CD14-positive monocyte (primary cell): Measurements from ENCODE around the gene NOP10. TPM values are rescaled to one million over a fixed set of nuclear protein-coding genes. Genes with fewer than 3 reads are reported as not detected.

Source experiments
- DNase-seq, 3 donors: peaks; one replicate each; pipeline ENCODE4 v3.0.0-alpha.2; 2011 to 2022
- H2AFZ ChIP-seq: 2 replicates; pipeline ENCODE4 v1.6.0; 2012; ENCODE audit warnings: mild to moderate bottlenecking, low read depth, low read length, inconsistent platforms; ENCODE audit not compliant: insufficient read depth, poor library complexity, severe bottlenecking
- H3K27ac ChIP-seq, 2 donors: 1 replicate in 1 of 2; 2 replicates in 1 of 2; pipeline ENCODE4 v1.5.1; 2012 to 2013; ENCODE audit warnings: low read length in 2 of 2, control low read depth in 1 of 2, inconsistent platforms in 1 of 2, low read depth in 1 of 2, mild to moderate bottlenecking in 1 of 2
- H3K27me3 ChIP-seq, 2 donors: one replicate each; pipeline versions ENCODE4 v1.6.0 to v1.6.1; 2011 to 2013; ENCODE audit warnings: low read length in 2 of 2; ENCODE audit not compliant: control insufficient read depth in 2 of 2, insufficient read depth in 2 of 2
- H3K36me3 ChIP-seq, 2 donors: replicated peaks in 1 of 2; 1 replicate in 1 of 2; 2 replicates in 1 of 2; pipeline versions ENCODE4 v1.5.1 to v1.6.1; 2012 to 2013; ENCODE audit warnings: low read length in 2 of 2, control low read depth in 1 of 2, inconsistent platforms in 1 of 2, mild to moderate bottlenecking in 1 of 2; ENCODE audit not compliant: insufficient read depth in 2 of 2, control insufficient read depth in 1 of 2
- H3K4me1 ChIP-seq, 2 donors: 1 replicate in 1 of 2; 2 replicates in 1 of 2; pipeline versions ENCODE4 v1.5.1 to v1.6.1; 2012 to 2013; ENCODE audit warnings: low read length in 2 of 2, control low read depth in 1 of 2, inconsistent platforms in 1 of 2, mild to moderate bottlenecking in 1 of 2, moderate library complexity in 1 of 2; ENCODE audit not compliant: insufficient read depth in 2 of 2, control insufficient read depth in 1 of 2
- H3K4me2 ChIP-seq: replicated peaks from 2 replicates; pipeline ENCODE3; 2012; ENCODE audit warnings: low read length, moderate library complexity, mild to moderate bottlenecking; ENCODE audit not compliant: poor library complexity, severe bottlenecking; ENCODE audit errors: extremely low read depth
- H3K4me3 ChIP-seq, 3 experiments: fragments of 200-600 bp in 1 of 3; sonication (generic) in 1 of 3; replicated peaks in 1 of 3; 1 replicate in 2 of 3; 2 replicates in 1 of 3; pipeline ENCODE4 v1.5.1; 2011 to 2013; ENCODE audit warnings: low read length in 3 of 3, mild to moderate bottlenecking in 3 of 3, control low read depth in 2 of 3, low read depth in 2 of 3, inconsistent platforms in 1 of 3, moderate library complexity in 1 of 3
- H3K79me2 ChIP-seq: 2 replicates; pipeline ENCODE4 v1.6.0; 2012; ENCODE audit warnings: mild to moderate bottlenecking, control low read depth, inconsistent platforms, low read length, moderate library complexity; ENCODE audit not compliant: insufficient read depth
- H3K9ac ChIP-seq: 2 replicates; pipeline ENCODE4 v1.6.0; 2017; ENCODE audit warnings: low read length, mild to moderate bottlenecking; ENCODE audit not compliant: insufficient read depth, poor library complexity, severe bottlenecking
- H3K9me3 ChIP-seq, 2 donors: replicated peaks in 1 of 2; 1 replicate in 1 of 2; 2 replicates in 1 of 2; pipeline versions ENCODE4 v1.5.1 to v1.6.1; 2012 to 2013; ENCODE audit warnings: low read length in 2 of 2, control low read depth in 1 of 2; ENCODE audit not compliant: control insufficient read depth in 1 of 2, insufficient read depth in 1 of 2
- H4K20me1 ChIP-seq: 2 replicates; pipeline ENCODE4 v1.6.0; 2012; ENCODE audit warnings: mild to moderate bottlenecking, low read length, control low read depth, moderate library complexity; ENCODE audit not compliant: insufficient read depth
- H3K27ac Mint-ChIP-seq, 7 donors: one replicate each; pipeline ENCODE4 v1.8.0; 2020; ENCODE audit warnings: mild to moderate bottlenecking in 7 of 7, mixed read lengths in 7 of 7, moderate library complexity in 6 of 7, inconsistent platforms in 2 of 7
- H3K27me3 Mint-ChIP-seq, 3 donors: one replicate each; pipeline ENCODE4 v1.8.0; 2021 to 2022; ENCODE audit warnings: low read depth in 3 of 3, mild to moderate bottlenecking in 3 of 3, mixed read lengths in 3 of 3, moderate library complexity in 3 of 3, inconsistent platforms in 1 of 3
- H3K36me3 Mint-ChIP-seq, 2 donors: one replicate each; pipeline ENCODE4 v1.8.0; 2020; ENCODE audit warnings: mixed read lengths in 2 of 2, inconsistent platforms in 1 of 2, mild to moderate bottlenecking in 1 of 2
- H3K4me1 Mint-ChIP-seq: one replicate; pipeline ENCODE4 v1.8.0; 2020; ENCODE audit warnings: mild to moderate bottlenecking, mixed read lengths
- H3K4me3 Mint-ChIP-seq, 2 donors: one replicate each; pipeline ENCODE4 v1.8.0; 2020; ENCODE audit warnings: mild to moderate bottlenecking in 2 of 2, mixed read lengths in 2 of 2, moderate library complexity in 1 of 2
- H3K9me3 Mint-ChIP-seq, 7 donors: one replicate each; pipeline ENCODE4 v1.8.0; 2020 to 2022; ENCODE audit warnings: mixed read lengths in 7 of 7, mild to moderate bottlenecking in 6 of 7, moderate library complexity in 6 of 7, inconsistent platforms in 2 of 7
- WGBS: methylation state at CpG from one replicate; pipeline ENCODE4 v1.1.5; 2013; ENCODE audit warnings: missing lambda C conversion rate; ENCODE audit not compliant: insufficient coverage; 5-methylcytosine and 5-hydroxymethylcytosine counted together
- intact Hi-C, 2 donors: fragments of 100-400 bp; cut with micrococcal nuclease; formaldehyde crosslinking; loops; one replicate each; pipeline versions ENCODE4 v1.15.0 to v1.15.1; 2023
- polyA plus RNA-seq, 3 donors: library from polyadenylated mRNA; depleted of rRNA in 1 of 3; unstranded in 2 of 3; stranded (reverse) in 1 of 3; fragments of 300-500 nt in 2 of 3; fragments of >200 nt in 1 of 3; fragmentation: Illumina TruSeq in 2 of 3; gene quantifications; 1 replicate in 2 of 3; 2 replicates in 1 of 3; pipeline ENCODE4 v1.2.3, GENCODE V29; 2012 to 2021
- TF ChIP-seq, protein P1 (sequence below): fragments of 200-600 bp; IDR thresholded peaks from one replicate; pipeline ENCODE4 v1.8.0; 2022; ENCODE audit warnings: antibody characterized with exemption, mild to moderate bottlenecking

NOP10 gene
- polyA plus RNA-seq, 3 donors = 260 to 677 (median 586) TPM

DNA sequence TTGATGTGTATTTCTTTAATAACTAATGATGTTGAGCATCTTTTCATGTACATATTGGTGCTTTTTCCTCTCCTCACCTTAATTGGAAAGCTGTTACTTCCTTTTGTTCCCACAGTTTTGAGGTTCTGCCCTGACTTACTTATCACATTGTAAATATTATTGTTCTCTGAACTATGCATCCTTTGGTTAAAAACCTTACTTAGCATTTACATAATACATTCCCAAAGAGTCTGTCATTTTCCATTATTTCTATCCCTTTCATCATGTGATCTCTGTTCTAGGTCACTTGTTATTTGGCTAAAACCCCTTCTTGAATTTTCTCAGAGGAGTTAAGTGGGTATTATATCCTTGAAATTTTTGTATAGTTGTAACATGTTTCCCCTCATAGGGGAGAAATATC lies 38.3 kb downstream of the NOP10 start:
- no peak overlapping the region for H2AFZ ChIP-seq
- no peaks in the 10 kb centered on the region for H3K9me3 ChIP-seq
- peaks cover 0 to 29% of the 10 kb centered on the region in 2 donors for H3K36me3 ChIP-seq
- intact Hi-C loops = no loop called here
- TF ChIP-seq, protein P1, sequence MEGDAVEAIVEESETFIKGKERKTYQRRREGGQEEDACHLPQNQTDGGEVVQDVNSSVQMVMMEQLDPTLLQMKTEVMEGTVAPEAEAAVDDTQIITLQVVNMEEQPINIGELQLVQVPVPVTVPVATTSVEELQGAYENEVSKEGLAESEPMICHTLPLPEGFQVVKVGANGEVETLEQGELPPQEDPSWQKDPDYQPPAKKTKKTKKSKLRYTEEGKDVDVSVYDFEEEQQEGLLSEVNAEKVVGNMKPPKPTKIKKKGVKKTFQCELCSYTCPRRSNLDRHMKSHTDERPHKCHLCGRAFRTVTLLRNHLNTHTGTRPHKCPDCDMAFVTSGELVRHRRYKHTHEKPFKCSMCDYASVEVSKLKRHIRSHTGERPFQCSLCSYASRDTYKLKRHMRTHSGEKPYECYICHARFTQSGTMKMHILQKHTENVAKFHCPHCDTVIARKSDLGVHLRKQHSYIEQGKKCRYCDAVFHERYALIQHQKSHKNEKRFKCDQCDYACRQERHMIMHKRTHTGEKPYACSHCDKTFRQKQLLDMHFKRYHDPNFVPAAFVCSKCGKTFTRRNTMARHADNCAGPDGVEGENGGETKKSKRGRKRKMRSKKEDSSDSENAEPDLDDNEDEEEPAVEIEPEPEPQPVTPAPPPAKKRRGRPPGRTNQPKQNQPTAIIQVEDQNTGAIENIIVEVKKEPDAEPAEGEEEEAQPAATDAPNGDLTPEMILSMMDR = no peak
- Mint-ChIP-seq H3K9me3 (peaks cover 0 to 3% (median 0%) of the 10 kb centered on the region in 7 donors), H3K27me3 (no peaks in the 10 kb centered on the region), H3K27ac (no peak overlapping the region), H3K4me1 (peaks cover 6% of the 10 kb centered on the region), H3K4me3 (no peak overlapping the region), H3K36me3 (peaks cover 28 to 48% of the 10 kb centered on the region in 2 donors)
- no peaks in the 10 kb centered on the region for H3K4me1 ChIP-seq
- no peak for DNase-seq
- peaks cover 57% of the 10 kb centered on the region for H3K79me2 ChIP-seq
- H4K20me1 ChIP-seq = peaks cover 97% of the 10 kb centered on the region
- no peak overlapping the region for H3K4me3 ChIP-seq
- no peak overlapping the region for H3K27ac ChIP-seq
- H3K9ac ChIP-seq = no peak overlapping the region
- H3K27me3 ChIP-seq = no peaks in the 10 kb centered on the region
- H3K4me2 ChIP-seq = no peak overlapping the region

DNA sequence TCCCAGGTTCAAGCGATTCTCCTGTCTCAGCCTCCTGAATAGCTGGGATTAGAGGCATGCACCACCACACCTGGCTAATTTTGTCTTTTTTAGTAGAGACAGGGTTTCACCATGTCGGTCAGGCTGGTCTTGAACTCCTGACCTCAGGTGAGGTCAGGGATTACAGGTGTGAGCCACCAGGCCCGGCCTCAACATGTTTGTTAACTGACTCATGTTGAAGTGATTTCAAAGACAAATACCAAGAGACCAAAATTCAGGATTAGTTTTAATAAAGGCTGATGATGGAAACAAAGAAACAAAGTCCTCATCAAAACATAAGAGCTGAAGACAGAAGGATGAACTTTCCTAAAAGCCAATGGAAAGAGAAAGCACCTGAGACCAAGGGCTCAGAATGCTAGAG lies 41.9 kb downstream of the NOP10 start:
- WGBS = 94% methylated on average over 2 of the region's 3 CpGs
- Histone ChIP-seq H3K79me2 (peaks cover 77% of the 10 kb centered on the region), H3K4me3 (no peak overlapping the region), H3K27ac (no peak overlapping the region), H2AFZ (no peak overlapping the region), H3K27me3 (no peaks in the 10 kb centered on the region), H3K9ac (no peak overlapping the region), H3K4me2 (no peak overlapping the region), H3K9me3 (no peaks in the 10 kb centered on the region), H3K4me1 (no peaks in the 10 kb centered on the region), H3K36me3 (peaks cover 0 to 17% of the 10 kb centered on the region in 2 donors), H4K20me1 (peaks cover 99% of the 10 kb centered on the region)
- H3K9me3 Mint-ChIP-seq = no peaks in the 10 kb centered on the region
- no peak overlapping the region for H3K4me3 Mint-ChIP-seq
- H3K27ac Mint-ChIP-seq = no peak overlapping the region
- no peaks in the 10 kb centered on the region for H3K27me3 Mint-ChIP-seq
- peaks cover 11% of the 10 kb centered on the region for H3K4me1 Mint-ChIP-seq
- TF ChIP-seq, protein P1 = no peak
- peaks cover 14 to 33% of the 10 kb centered on the region in 2 donors for H3K36me3 Mint-ChIP-seq
- intact Hi-C loops = no loop called here
- no peak for DNase-seq
